Brain microvascular endothelial cell (primary cell): ENCODE results near the gene RASA1.

Experiments
- DNase-seq: peaks from one replicate; pipeline ENCODE4 v3.0.0-alpha.2; 2020
- H3K27ac ChIP-seq: fragments of 250-450 bp; sonication (Bioruptor Pico); 2 replicates; pipeline ENCODE4 v1.5.1; 2020; ENCODE audit warnings: mild to moderate bottlenecking, moderate library complexity
- H3K27me3 ChIP-seq: fragments of 250-450 bp; sonication (Bioruptor Pico); replicated peaks from 2 replicates; pipeline ENCODE4 v1.5.1; 2020; ENCODE audit warnings: mild to moderate bottlenecking
- H3K36me3 ChIP-seq: fragments of 250-450 bp; sonication (Bioruptor Pico); replicated peaks from 2 replicates; pipeline ENCODE4 v1.5.1; 2020; ENCODE audit warnings: mild to moderate bottlenecking
- H3K4me3 ChIP-seq: 2 replicates; pipeline ENCODE4 v1.5.1; 2011; ENCODE audit warnings: low read depth, mild to moderate bottlenecking, control low read depth, low read length, moderate library complexity
- in situ Hi-C: cut with HindIII; loops from 2 replicates; pipeline ENCODE4 v1.10.0; 2017; ENCODE audit warnings: low sequenced_read_pairs, low pct_ligation_motif_present
- TF ChIP-seq, protein P1 (sequence below): IDR thresholded peaks from 2 replicates; pipeline ENCODE4 v1.5.1; 2011; ENCODE audit warnings: low read depth, mild to moderate bottlenecking, moderate library complexity, low read length, control low read depth, inconsistent platforms; ENCODE audit errors: missing control alignments

RASA1 gene

DNA sequence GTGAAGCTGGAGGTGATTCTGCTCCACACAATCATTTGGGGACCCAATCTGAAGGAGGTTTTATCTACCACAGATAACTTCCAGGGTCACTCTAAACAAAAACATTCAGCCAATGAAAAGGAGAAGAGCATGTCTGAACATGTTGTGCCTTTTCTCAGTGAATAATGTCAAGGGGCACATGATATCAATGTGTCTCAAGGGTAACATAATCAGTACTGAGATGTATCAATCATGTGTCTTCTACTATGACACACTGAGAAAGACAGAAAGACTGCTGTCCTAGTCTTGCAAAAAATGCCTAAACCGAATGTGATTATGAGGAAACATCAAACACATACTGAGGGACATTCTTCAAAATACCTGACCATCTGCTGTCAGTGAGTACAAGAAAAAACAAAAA lies 25.4 kb upstream of the RASA1 start:
- Histone ChIP-seq H3K4me3 (no peak overlapping the region), H3K27me3 (no peaks in the 10 kb centered on the region), H3K36me3 (no peaks in the 10 kb centered on the region), H3K27ac (no peak overlapping the region)
- DNase-seq: no peak
- TF ChIP-seq, protein P1, sequence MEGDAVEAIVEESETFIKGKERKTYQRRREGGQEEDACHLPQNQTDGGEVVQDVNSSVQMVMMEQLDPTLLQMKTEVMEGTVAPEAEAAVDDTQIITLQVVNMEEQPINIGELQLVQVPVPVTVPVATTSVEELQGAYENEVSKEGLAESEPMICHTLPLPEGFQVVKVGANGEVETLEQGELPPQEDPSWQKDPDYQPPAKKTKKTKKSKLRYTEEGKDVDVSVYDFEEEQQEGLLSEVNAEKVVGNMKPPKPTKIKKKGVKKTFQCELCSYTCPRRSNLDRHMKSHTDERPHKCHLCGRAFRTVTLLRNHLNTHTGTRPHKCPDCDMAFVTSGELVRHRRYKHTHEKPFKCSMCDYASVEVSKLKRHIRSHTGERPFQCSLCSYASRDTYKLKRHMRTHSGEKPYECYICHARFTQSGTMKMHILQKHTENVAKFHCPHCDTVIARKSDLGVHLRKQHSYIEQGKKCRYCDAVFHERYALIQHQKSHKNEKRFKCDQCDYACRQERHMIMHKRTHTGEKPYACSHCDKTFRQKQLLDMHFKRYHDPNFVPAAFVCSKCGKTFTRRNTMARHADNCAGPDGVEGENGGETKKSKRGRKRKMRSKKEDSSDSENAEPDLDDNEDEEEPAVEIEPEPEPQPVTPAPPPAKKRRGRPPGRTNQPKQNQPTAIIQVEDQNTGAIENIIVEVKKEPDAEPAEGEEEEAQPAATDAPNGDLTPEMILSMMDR: no peak
- in situ Hi-C loops: no loop called here

DNA sequence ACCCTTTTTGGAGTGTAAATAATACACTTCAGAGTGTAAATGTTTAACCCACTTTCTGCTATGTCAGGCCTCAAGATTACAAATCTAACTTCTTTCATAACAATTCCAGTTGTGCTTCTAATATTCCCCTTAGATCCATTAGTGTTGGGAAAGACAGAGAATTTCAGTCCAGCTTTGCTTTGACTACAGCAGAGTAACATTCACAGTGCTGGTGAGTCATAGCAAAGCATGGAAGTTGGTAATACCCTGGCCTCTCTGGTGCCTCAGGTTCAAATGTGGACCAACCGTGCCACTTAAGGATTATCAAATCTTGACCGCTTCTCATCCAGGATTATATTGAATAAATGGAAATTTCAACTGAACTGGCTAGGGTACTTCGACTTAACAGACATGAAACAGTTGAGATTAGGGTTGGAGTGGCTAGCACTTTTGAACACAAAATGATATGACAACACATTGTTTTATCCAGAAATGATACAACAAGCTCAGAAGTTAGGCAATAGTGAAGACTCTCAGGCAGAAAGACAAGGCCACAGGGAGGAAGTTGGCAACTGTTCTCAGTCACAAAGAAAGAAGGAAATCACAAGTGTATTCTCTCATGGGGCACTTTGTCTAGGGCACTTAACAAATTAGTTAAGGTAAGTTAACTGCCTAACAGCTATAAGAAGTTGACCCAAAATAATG lies 24.4 kb upstream of the RASA1 start:
- TF ChIP-seq, protein P1: no peak
- Histone ChIP-seq H3K4me3 (no peak overlapping the region), H3K36me3 (no peaks in the 10 kb centered on the region), H3K27me3 (no peaks in the 10 kb centered on the region), H3K27ac (peak overlapping the region; percentile 44)
- in situ Hi-C loops: no loop called here
- peak; percentile 83 for DNase-seq

DNA sequence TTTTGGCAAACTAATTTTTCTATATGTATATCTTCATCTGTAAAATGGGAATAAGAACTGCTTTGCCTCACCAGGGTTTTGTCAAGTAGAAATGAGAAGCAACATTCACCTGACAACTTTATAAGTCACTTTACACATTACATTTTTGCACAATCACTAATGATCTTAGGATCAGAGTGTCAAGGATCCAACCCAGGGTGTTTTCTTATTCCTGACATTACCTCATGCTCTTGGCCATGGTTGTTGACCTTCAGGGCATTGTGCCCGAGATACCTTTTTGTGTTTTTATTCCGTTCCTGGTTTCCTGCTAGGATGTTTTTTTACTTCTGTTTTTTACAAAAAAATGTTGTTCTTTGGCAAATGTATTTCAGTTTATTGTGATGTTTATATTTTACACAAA lies 22.2 kb upstream of the RASA1 start:
- no peak overlapping the region for H3K4me3 ChIP-seq
- in situ Hi-C loops: no loop called here
- no peaks in the 10 kb centered on the region for H3K36me3 ChIP-seq
- H3K27ac ChIP-seq: no peak overlapping the region
- no peaks in the 10 kb centered on the region for H3K27me3 ChIP-seq
- no peak for DNase-seq
- TF ChIP-seq, protein P1: no peak

DNA sequence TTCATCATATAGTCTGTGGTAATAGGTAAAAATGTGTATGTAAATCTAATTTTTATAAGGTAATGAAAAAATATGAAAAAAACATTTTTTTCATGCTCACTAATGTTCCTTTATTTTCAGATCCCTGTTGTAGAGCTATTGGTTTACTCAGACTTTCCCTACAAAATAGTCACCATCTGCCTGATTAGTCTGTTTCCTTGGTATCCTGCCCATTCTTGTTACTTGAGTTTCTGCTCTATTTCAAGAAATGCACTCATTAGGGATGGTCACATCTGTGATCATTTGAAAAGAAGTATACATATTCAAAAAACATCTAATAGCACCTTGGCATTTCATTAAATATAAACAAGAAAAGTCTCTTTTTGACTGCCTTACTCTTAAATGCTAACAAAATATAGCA lies 21.6 kb upstream of the RASA1 start:
- H3K36me3 ChIP-seq: no peaks in the 10 kb centered on the region
- H3K4me3 ChIP-seq: no peak overlapping the region
- no peaks in the 10 kb centered on the region for H3K27me3 ChIP-seq
- DNase-seq: no peak
- in situ Hi-C loops: no loop called here
- H3K27ac ChIP-seq: no peak overlapping the region
- TF ChIP-seq, protein P1: no peak

DNA sequence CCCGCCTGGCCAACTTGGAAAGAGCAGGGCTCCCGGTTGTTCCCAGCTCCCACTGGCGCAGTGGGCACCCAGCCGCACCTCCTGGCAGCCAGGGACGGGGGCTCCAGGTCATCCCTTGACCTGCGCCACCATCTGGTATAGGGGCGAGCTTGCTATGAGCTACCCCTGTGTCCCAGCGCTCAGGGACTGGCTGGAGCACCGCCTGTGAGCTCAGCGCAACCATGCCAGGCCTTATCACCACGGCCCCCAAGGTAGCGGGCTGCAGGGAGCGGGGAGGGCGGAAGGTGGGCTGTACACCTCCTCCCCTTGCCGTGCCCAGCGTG lies 15.4 kb upstream of the RASA1 start:
- Histone ChIP-seq H3K4me3 (no peak overlapping the region), H3K27ac (no peak overlapping the region), H3K27me3 (no peaks in the 10 kb centered on the region), H3K36me3 (no peaks in the 10 kb centered on the region)
- TF ChIP-seq, protein P1: no peak
- in situ Hi-C loops: no loop called here
- no peak for DNase-seq

DNA sequence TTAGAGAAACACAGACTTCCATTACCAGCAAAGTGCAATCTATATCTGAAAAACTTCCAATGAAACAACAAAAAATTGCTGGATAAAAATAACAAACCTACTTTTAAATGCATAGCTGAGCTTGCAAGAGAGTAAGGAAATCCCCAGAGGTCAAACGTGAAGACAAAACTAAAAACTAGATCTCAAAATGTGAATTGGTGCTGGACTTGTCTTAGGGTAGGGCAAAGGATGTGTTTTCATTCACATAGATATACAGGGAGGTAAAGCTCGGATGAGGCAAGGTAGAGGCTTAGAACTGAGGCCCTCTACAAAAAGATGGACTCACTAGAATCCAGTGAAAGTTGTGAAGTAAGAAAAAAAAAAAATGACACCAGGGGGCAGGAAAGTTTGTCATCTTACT lies 13.6 kb upstream of the RASA1 start:
- Histone ChIP-seq H3K27ac (no peak overlapping the region), H3K27me3 (no peaks in the 10 kb centered on the region), H3K4me3 (no peak overlapping the region), H3K36me3 (no peaks in the 10 kb centered on the region)
- DNase-seq: no peak
- in situ Hi-C loops: no loop called here
- TF ChIP-seq, protein P1: no peak
